GM19239 (cell line): ENCODE results near the gene HRK.
A peak's percentile ranks its signal among the peaks of the same experiment; 100 is the strongest.
"Not testable (repeated sequence)": the region's sequence is repeated elsewhere in the genome, so short reads cannot be mapped to it uniquely, and the experiment has no call there.

ENCODE experiments used
- DNase-seq: peaks from one replicate; pipeline ENCODE4 v3.0.0; 2011; ENCODE audit warnings: low spot score; ENCODE audit not compliant: insufficient read length
- FAIRE-seq: peaks from 2 replicates; lab custom pipeline; 2011; peaks lifted over from hg19 to GRCh38; lab: Jason Lieb, UNC

Gene HRK

DNA sequence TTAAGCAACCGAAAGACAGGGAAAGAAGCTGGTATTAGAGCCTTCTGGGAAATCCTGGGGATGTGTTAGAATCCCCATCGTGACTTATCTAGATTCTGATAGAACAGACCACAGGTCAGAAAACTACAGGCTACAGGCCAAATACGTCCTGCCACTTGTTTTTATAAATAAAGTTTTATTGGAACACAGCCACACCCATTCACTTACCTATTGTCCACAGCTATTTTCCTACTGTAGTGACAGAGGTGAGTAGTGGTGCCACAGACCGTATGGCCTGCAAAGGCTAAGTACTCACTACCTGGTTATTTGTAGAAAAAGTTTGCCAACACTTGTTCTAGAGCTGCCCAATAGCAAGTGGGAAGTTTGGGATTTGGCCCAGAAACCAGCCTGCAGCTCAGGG lies 53.8 kb downstream of the HRK start:
- DNase-seq (no peak), FAIRE-seq (no peak)

DNA sequence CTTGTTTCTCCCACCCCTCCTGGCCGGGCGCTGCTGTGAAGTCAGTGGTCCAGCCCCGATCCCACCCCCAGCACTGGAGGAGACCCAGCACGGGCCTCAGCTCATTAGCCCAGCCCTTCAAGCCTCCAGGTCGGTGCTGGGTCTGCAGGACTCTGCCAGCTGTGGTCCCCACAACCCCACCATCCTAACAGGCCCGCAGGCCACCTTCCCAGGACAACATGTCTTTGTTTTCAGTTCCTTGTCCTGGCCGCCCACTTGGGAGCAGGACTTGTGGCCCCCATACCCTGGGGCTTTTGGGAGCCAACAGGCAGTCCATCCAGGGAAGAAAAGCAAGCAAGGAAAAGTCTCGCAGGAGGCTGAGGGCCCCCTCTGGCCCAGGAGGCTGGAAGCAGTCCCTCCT lies 60.0 kb downstream of the HRK start:
- FAIRE-seq, result no peak
- no peak for DNase-seq

- no peak for DNase-seq
- FAIRE-seq, result no peak
These were observed 61.1 kb downstream of the HRK start for GRCh38 chr12:116820064-116820656.

- DNase-seq (peak; percentile 90), FAIRE-seq (peak; percentile 91)
These were observed 62.1 kb downstream of the HRK start for GRCh38 chr12:116818948-116819832.

- no peak for DNase-seq
- peak; percentile 80 for FAIRE-seq
These were observed 62.8 kb downstream of the HRK start for GRCh38 chr12:116818341-116818856.

DNA sequence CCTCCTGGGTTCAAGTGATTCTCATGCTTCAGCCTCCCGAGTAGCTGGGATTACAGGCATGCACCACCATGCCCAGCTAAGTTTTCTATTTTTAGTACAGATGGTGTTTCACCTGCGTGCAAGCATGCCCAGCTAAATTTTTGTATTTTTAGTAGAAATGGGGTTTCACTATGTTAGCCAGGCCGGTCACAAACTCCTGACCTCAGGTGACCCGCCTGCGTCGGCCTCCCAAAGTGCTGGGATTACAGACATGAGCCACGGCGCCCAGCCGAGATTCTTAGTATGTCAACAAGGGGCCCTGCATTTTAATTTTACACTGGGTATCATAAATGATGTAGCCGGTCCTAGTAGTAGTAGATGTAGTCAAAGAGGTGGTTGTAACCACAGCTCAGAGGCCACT lies 66.5 kb downstream of the HRK start:
- FAIRE-seq, DNase-seq: not testable (repeated sequence)

GRCh38 chr12:116813271-116814041 lies 67.8 kb downstream of the HRK start:
- DNase-seq (no peak), FAIRE-seq (no peak)

DNA sequence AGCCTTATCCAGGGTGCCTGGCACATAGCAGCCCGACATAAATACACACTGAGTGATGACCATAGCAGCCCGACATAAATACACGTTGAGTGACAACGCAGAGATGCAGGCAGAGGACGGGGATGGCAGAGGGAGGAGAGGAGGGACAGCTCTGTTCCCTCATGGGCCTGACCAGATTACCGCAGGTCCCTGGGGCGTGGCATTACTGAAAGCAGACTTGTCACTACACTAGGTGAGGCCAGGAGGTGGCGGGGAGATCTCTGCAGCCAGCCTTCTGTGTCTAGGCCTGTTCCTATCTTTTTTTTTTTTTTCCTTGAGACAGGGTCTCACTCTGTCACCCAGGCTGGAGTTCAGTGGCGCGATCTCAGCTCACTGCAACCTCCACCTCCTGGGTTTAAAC lies 69.0 kb downstream of the HRK start:
- no peak for DNase-seq
- no peak for FAIRE-seq

GRCh38 chr12:116808113-116809105 lies 72.8 kb downstream of the HRK start:
- DNase-seq, result no peak

GRCh38 chr12:116807546-116807945 lies 73.7 kb downstream of the HRK start:
- FAIRE-seq, result no peak
- no peak for DNase-seq

More at GRCh38 chr12:116808113-116809105, 72.8 kb downstream of the HRK start:
- FAIRE-seq, result no peak

GRCh38 chr12:116806845-116807440 lies 74.3 kb downstream of the HRK start:
- no peak for DNase-seq

More at GRCh38 chr12:116806845-116807440, 74.3 kb downstream of the HRK start:
- no peak for FAIRE-seq
